PC-9 (cell line): Measurements from ENCODE around the gene USP46. TPM values are rescaled to one million over a fixed set of nuclear protein-coding genes. Genes with fewer than 3 reads are reported as not detected.

Experiments
- BruUV-seq: library from RNA; stranded (reverse); fragments of 400-500 nt; replicated peaks from 2 replicates; lab custom pipeline; 2021; lab: Mats Ljungman, UMichigan
- CTCF ChIA-PET: fragments of 300-600 bp; sonication (Branson Sonifier 250); formaldehyde crosslinking; loops from one replicate; lab custom pipeline; 2022; ENCODE audit warnings: antibody characterized with exemption; lab: Charles Lee
- POLR2A ChIA-PET: fragments of 300-600 bp; sonication (Branson Sonifier 250); formaldehyde crosslinking; loops from one replicate; lab custom pipeline; 2022; ENCODE audit warnings: antibody characterized with exemption; ENCODE audit not compliant: unreplicated experiment; lab: Charles Lee
- DNase-seq, 2 experiments: peaks; one replicate each; pipeline versions ENCODE4 v3.0.0 to v3.0.0-alpha.2; 2015 to 2022; ENCODE audit warnings: mixed read lengths in 1 of 2
- H2AFZ ChIP-seq: fragments of 200-600 bp; sonication (generic); 2 replicates; pipeline ENCODE4 v1.8.1; 2017; ENCODE audit warnings: antibody characterized with exemption
- H3F3A ChIP-seq: fragments of 200-600 bp; sonication (generic); 2 replicates; pipeline ENCODE4 v1.8.1; 2017; ENCODE audit warnings: antibody characterized with exemption, mild to moderate bottlenecking, low read depth; ENCODE audit not compliant: insufficient read depth
- H3K27ac ChIP-seq: fragments of 200-600 bp; sonication (generic); 2 replicates; pipeline ENCODE4 v1.6.1; 2016; ENCODE audit warnings: mixed run types
- H3K27me3 ChIP-seq: fragments of 200-600 bp; sonication (generic); 2 replicates; pipeline ENCODE4 v1.6.1; 2016; ENCODE audit warnings: low read depth, mixed run types; ENCODE audit not compliant: insufficient read depth
- H3K36me3 ChIP-seq: fragments of 200-600 bp; sonication (generic); 2 replicates; pipeline ENCODE4 v1.6.1; 2016; ENCODE audit warnings: low read depth, mixed run types
- H3K4me1 ChIP-seq: fragments of 200-600 bp; sonication (generic); replicated peaks from 2 replicates; pipeline ENCODE4 v1.6.1; 2016; ENCODE audit warnings: mixed run types; ENCODE audit not compliant: insufficient read depth
- H3K4me2 ChIP-seq: fragments of 200-600 bp; sonication (generic); 2 replicates; pipeline ENCODE4 v1.6.1; 2017; ENCODE audit warnings: mixed run types
- H3K4me3 ChIP-seq: fragments of 200-600 bp; sonication (generic); 2 replicates; pipeline ENCODE4 v1.6.1; 2016; ENCODE audit warnings: mixed run types
- H3K79me2 ChIP-seq: fragments of 200-600 bp; sonication (generic); 2 replicates; pipeline ENCODE4 v1.6.1; 2017; ENCODE audit warnings: low read depth, mixed run types
- H3K9me2 ChIP-seq: fragments of 200-600 bp; sonication (generic); 2 replicates; pipeline ENCODE4 v1.8.1; 2017; ENCODE audit warnings: mild to moderate bottlenecking; ENCODE audit not compliant: insufficient read depth
- H3K9me3 ChIP-seq: fragments of 200-600 bp; sonication (generic); 2 replicates; pipeline ENCODE4 v1.8.1; 2016; ENCODE audit warnings: low read depth; ENCODE audit not compliant: insufficient read depth
- H4K20me1 ChIP-seq: fragments of 200-600 bp; sonication (generic); 2 replicates; pipeline ENCODE4 v1.8.1; 2017; ENCODE audit not compliant: insufficient read depth
- EZH2 ChIP-seq: fragments of 200-600 bp; sonication (generic); IDR thresholded peaks from 2 replicates; pipeline ENCODE4 v1.8.0; 2017; ENCODE audit warnings: antibody characterized with exemption, low read depth
- intact Hi-C: fragments of 100-400 bp; cut with micrococcal nuclease; formaldehyde crosslinking; loops from one replicate; pipeline ENCODE4 v1.10.0; 2022; ENCODE audit not compliant: unreplicated experiment
- total RNA-seq: library from RNA; stranded (reverse); gene quantifications from 2 replicates; pipeline ENCODE4 v1.2.3, GENCODE V29; 2021
- TF ChIP-seq, protein P1 (sequence below): fragments of 200-600 bp; sonication (generic); conservative IDR thresholded peaks from 2 replicates; pipeline ENCODE4 v1.6.1; 2017; ENCODE audit warnings: mixed run types, antibody characterized with exemption, mild to moderate bottlenecking, moderate library complexity

Gene USP46
- total RNA-seq, 1 experiment from 2014 or later, result 17.1 TPM

DNA sequence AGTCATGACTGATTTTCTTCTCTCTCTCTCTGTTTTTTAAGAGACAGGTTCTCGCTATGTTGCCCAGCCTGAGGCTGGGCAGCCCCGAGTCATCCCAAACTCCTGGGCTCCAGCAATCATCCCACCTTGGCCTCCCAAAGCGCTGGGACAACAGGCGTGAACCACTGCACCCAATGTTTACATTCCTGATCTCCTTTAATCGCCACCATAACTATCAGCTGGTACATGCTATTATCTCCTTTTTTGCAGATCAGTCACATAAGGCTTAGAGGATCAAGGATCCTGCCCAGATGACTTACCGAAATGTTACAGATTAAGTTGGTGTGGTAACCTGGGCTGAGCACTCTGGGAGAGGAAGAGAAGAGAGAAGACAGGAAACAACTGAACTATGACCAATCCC, 1.5 kb upstream of the USP46 start:
- ChIA-PET CTCF (no interaction called here), POLR2A (no interaction called here)
- Histone ChIP-seq H3K9me3 (no peaks in the 10 kb centered on the region), H3K27me3 (no peaks in the 10 kb centered on the region), H3K4me1 (peaks cover 27% of the 10 kb centered on the region), H4K20me1 (no peaks in the 10 kb centered on the region), H3K4me2 (peak overlapping the region; percentile 84), H3K4me3 (peak overlapping the region; percentile 92; the same call in 1 of the 2 replicates), H3K27ac (no peak overlapping the region), H3K36me3 (no peaks in the 10 kb centered on the region), H2AFZ (no peak overlapping the region), H3F3A (peaks cover 6% of the 10 kb centered on the region; the same call in 1 of the 2 replicates), H3K9me2 (no peaks in the 10 kb centered on the region), H3K79me2 (peaks cover 14% of the 10 kb centered on the region)
- TF ChIP-seq EZH2, result no peak
- TF ChIP-seq, protein P1, sequence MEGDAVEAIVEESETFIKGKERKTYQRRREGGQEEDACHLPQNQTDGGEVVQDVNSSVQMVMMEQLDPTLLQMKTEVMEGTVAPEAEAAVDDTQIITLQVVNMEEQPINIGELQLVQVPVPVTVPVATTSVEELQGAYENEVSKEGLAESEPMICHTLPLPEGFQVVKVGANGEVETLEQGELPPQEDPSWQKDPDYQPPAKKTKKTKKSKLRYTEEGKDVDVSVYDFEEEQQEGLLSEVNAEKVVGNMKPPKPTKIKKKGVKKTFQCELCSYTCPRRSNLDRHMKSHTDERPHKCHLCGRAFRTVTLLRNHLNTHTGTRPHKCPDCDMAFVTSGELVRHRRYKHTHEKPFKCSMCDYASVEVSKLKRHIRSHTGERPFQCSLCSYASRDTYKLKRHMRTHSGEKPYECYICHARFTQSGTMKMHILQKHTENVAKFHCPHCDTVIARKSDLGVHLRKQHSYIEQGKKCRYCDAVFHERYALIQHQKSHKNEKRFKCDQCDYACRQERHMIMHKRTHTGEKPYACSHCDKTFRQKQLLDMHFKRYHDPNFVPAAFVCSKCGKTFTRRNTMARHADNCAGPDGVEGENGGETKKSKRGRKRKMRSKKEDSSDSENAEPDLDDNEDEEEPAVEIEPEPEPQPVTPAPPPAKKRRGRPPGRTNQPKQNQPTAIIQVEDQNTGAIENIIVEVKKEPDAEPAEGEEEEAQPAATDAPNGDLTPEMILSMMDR, result no peak
- intact Hi-C loops, result loop anchor here (5.0 kb wide), 1 partner anchor 52 kb away; no protein-coding TSS in a partner anchor
- no TSS peak for BruUV-seq
- no peak for DNase-seq

GRCh38 chr4:52659722-52660261, 691 bp upstream of the USP46 start:
- Histone ChIP-seq H3K4me3 (peak overlapping the region; percentile 92), H2AFZ (peak overlapping the region; percentile 98), H3K4me1 (peaks cover 36% of the 10 kb centered on the region), H4K20me1 (no peaks in the 10 kb centered on the region; the same call in 1 of the 2 replicates), H3F3A (peaks cover 8% of the 10 kb centered on the region; the same call in 1 of the 2 replicates), H3K27me3 (no peaks in the 10 kb centered on the region), H3K36me3 (no peaks in the 10 kb centered on the region), H3K27ac (peak overlapping the region; percentile 43; the same call in 1 of the 2 replicates), H3K79me2 (peaks cover 20% of the 10 kb centered on the region), H3K9me2 (no peaks in the 10 kb centered on the region), H3K4me2 (peak overlapping the region; percentile 84), H3K9me3 (no peaks in the 10 kb centered on the region)
- DNase-seq, result peak in 1 of 2 experiments; percentile 20
- BruUV-seq, result TSS peak; percentile 46
- ChIA-PET POLR2A (interaction anchor here (0.6 to 0.8 kb wide), 2 partner anchors 19 to 52 kb away, joined by 3 to 4 read pairs; no protein-coding TSS in a partner anchor), CTCF (interaction anchor here (0.7 kb wide), 1 partner anchor 110 kb away, joined by 3 read pairs; no protein-coding TSS in a partner anchor)
- intact Hi-C loops, result loop anchor here (5.0 kb wide), 2 partner anchors 53 to 323 kb away; no protein-coding TSS in a partner anchor
- no peak for TF ChIP-seq EZH2
- TF ChIP-seq, protein P1, result no peak

- Histone ChIP-seq H3K36me3 (no peaks in the 10 kb centered on the region; the same call in 1 of the 2 replicates), H3K4me2 (peak overlapping the region; percentile 80), H4K20me1 (no peaks in the 10 kb centered on the region; the same call in 1 of the 2 replicates), H3K27ac (no peak overlapping the region), H3K79me2 (peaks cover 28% of the 10 kb centered on the region), H3K9me3 (no peaks in the 10 kb centered on the region), H3K9me2 (no peaks in the 10 kb centered on the region), H3K27me3 (no peaks in the 10 kb centered on the region), H3K4me1 (peaks cover 37% of the 10 kb centered on the region), H2AFZ (peak overlapping the region; percentile 84), H3K4me3 (peak overlapping the region; percentile 92), H3F3A (peaks cover 8% of the 10 kb centered on the region; the same call in 1 of the 2 replicates)
- POLR2A ChIA-PET, result no interaction called here
- intact Hi-C loops, result loop anchor here (5.0 kb wide), 1 partner anchor 324 kb away; no protein-coding TSS in a partner anchor
- no peak for DNase-seq
- TSS peak; percentile 24 for BruUV-seq
- no peak for TF ChIP-seq EZH2
- TF ChIP-seq, protein P1, result no peak
- CTCF ChIA-PET, result no interaction called here
These were observed 480 bp downstream of the USP46 start for GRCh38 chr4:52658641-52659000.
